ENCODE measurements around the gene SCEL.

SCEL gene

DNA sequence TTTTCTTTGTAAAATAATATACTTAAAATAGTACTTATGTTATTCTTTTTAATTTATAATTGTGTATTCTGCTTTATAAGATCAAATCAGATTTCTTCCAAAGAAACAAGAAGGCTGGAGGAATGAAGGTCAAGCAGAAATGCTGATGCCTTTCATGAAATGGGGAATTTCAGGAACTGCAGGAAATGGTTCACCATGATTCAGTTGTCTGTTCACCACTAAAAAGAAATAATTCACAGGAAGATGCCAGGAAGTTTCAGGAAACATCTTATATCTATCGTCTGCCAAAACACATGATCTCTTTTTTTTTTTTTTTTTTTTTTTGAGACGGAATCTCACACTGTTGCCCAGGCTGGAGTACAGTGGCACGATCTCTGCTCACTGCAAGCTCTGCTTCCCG lies 15.7 kb upstream of the SCEL start:
- in situ Hi-C loops (cut with HindIII; ENCODE audit: low sequenced_read_pairs), result no loop called here
- DNase-seq (ENCODE audit: low read depth, low spot score), result no peak
- TF ChIP-seq, protein P1, sequence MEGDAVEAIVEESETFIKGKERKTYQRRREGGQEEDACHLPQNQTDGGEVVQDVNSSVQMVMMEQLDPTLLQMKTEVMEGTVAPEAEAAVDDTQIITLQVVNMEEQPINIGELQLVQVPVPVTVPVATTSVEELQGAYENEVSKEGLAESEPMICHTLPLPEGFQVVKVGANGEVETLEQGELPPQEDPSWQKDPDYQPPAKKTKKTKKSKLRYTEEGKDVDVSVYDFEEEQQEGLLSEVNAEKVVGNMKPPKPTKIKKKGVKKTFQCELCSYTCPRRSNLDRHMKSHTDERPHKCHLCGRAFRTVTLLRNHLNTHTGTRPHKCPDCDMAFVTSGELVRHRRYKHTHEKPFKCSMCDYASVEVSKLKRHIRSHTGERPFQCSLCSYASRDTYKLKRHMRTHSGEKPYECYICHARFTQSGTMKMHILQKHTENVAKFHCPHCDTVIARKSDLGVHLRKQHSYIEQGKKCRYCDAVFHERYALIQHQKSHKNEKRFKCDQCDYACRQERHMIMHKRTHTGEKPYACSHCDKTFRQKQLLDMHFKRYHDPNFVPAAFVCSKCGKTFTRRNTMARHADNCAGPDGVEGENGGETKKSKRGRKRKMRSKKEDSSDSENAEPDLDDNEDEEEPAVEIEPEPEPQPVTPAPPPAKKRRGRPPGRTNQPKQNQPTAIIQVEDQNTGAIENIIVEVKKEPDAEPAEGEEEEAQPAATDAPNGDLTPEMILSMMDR (IDR thresholded peaks at IDR 0.05; ENCODE audit: low read depth, low read length), result no peak
- H3K4me3 ChIP-seq (ENCODE audit: low read depth, low read length), result no peak overlapping the region

DNA sequence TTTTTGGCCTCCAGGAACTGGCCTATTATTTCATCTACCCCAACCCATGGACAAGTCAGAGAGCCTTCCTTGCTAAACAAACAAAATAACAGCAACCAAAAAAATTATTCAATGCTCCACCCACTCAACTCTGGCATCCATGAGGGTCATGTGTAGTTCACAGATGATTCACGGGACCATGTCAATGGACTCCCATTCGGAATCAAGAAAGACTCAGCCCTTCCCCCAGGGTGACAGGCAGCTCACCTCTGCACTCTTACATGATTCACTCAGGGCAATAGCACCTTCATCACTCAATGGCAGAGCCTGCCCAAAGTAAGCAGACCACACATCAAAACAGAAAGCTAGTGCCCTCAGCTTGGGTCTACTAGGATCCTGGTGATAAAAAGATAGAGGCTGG lies 14.3 kb upstream of the SCEL start:
- peak; percentile 42 for DNase-seq (ENCODE audit: low read depth, low spot score)
- H3K4me3 ChIP-seq (ENCODE audit: low read depth, low read length), result no peak overlapping the region
- TF ChIP-seq, protein P1 (IDR thresholded peaks at IDR 0.05; ENCODE audit: low read depth, low read length), result no peak
- in situ Hi-C loops (cut with HindIII; ENCODE audit: low sequenced_read_pairs), result no loop called here

DNA sequence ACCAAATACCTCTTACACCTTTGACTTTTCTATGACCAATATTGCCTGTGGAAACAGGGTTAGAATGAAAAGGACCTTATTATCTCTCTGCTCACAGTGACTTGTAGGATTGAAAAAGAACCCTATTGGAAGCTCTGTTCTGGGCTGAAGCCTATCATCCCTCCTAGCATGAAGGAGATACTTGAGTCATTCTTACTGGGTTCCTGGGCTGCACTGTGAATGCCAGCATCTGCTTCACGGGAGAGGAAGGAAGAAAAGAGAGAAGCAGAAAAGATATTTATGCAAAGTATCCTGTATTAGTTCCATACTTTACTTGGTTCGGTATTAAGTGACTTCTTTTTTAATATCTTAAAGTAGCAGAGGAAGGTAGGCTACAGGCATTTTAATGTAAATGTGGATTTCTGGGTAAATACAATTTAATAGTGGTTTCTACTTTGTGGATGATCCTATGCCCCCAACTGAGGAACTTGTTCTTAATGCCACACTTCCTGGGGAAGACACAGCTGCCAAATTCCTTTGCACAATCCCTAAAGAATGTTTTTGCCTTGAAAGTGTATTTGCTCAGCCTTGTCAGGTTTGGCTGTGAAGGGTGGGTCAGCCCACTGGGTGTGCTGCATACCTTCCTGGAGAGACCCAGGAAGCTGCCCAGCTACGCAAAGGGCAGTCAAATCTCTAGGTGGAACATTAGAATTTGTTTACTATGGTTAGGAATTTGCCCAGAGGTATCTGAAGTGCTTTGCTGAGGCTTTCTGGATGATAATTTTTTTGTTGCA lies 13.7 kb upstream of the SCEL start:
- DNase-seq (ENCODE audit: low read depth, low spot score), result peak; percentile 67
- in situ Hi-C loops (cut with HindIII; ENCODE audit: low sequenced_read_pairs), result no loop called here
- TF ChIP-seq, protein P1 (IDR thresholded peaks at IDR 0.05; ENCODE audit: low read depth, low read length), result peak; percentile 3
- H3K4me3 ChIP-seq (ENCODE audit: low read depth, low read length), result no peak overlapping the region

DNA sequence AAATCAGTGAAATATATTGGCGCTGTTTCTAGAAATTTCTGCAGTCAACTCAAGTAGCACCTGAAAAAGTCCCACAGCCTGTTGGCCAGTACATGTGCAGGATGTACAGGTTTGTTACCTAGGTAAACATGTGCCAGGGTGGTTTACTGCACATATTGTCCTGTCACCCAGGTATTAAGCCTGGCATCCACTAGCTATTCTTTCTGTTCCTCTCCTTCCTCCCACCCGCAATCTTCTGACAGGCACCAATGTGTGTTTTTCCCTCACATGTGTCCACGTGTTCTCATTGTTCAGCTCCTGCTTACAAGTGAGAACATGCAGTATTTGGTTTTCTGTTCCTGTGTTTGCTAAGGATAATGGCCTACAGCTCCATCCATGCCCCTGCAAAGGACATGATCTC lies 13.1 kb upstream of the SCEL start:
- TF ChIP-seq, protein P1 (IDR thresholded peaks at IDR 0.05; ENCODE audit: low read depth, low read length), result no peak
- no peak overlapping the region for H3K4me3 ChIP-seq (ENCODE audit: low read depth, low read length)
- DNase-seq (ENCODE audit: low read depth, low spot score), result no peak
- in situ Hi-C loops (cut with HindIII; ENCODE audit: low sequenced_read_pairs), result no loop called here

DNA sequence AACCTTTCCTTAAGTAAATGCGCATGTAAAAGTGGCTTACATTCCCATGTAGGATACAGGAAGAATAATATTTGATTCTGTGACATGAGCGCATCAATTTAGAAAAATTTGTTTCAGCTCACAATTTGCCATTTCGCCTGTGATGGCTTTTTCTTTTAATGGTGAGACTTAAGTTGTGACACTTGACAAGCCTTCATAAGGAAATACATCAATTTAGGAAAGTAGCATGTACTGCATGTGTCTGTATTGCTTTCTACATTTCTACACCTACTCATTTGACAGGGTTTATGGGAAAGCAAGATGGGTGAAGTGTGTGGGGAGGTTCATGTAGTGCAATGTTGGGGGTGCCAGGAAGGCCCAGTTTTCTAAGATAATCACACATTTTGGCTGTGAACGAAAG lies 12.1 kb upstream of the SCEL start:
- no peak overlapping the region for H3K4me3 ChIP-seq (ENCODE audit: low read depth, low read length)
- in situ Hi-C loops (cut with HindIII; ENCODE audit: low sequenced_read_pairs), result no loop called here
- TF ChIP-seq, protein P1 (IDR thresholded peaks at IDR 0.05; ENCODE audit: low read depth, low read length), result no peak
- no peak for DNase-seq (ENCODE audit: low read depth, low spot score)

DNA sequence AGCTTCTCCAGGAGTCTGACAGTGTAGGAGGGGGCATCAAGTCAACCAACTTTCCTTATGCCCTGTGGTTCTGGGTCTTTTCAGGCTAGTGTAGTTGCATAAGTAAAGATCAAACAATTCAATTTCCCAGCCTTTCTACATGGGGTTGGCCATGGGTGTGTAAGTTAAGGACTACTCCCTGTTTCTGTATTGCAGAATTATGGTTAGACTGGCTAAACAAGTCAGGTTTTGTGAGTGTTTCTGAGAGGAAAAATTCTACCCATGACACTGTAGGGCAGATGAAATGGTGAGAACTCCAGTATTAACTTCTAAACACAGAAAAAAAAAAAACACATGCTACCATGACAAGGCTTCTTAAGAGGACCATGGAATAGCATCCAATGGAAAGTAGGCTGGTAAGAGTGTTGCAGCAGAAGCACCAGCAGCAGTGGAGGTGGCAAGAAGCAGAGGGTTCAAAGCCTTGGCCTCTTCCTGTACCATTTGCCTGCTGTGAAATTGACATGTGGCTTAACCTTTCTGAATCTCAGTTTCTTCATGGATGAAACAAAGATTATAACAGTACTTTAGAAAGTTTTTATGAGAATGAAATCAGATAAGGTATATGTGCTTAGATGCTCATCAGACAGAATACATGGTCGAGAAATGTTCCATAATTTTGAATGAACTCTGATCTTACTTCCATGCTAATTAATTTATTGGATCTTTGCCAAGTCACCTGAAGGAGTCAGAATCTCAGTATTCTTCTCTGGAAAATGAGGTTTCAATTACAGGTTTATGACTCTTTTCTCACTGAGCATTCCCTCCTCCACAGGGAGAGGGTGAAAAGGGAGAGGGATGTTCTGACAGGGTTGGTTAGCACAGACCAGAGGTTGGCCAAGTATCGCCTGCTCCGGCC lies 11.4 kb upstream of the SCEL start:
- no peak for DNase-seq (ENCODE audit: low read depth, low spot score)

More for the DNA sequence above, 11.4 kb upstream of the SCEL start:
- H3K4me3 ChIP-seq (ENCODE audit: low read depth, low read length), result no peak overlapping the region
- TF ChIP-seq, protein P1 (IDR thresholded peaks at IDR 0.05; ENCODE audit: low read depth, low read length), result no peak
- in situ Hi-C loops (cut with HindIII; ENCODE audit: low sequenced_read_pairs), result no loop called here
